ENCODE results near the gene FUT7. TPM values are rescaled to one million over a fixed set of nuclear protein-coding genes. Genes with fewer than 3 reads are reported as not detected.

Gene FUT7
- total RNA-seq, 1 experiment from 2014 or later: not detected

GRCh38 chr9:137035937-137036336 is 4.0 kb upstream of the FUT7 start:
- Histone ChIP-seq H3K4me3 (replicated peaks in 1 of 2; ENCODE audit: low read depth in 1 of 2, low read length in 2 of 2) (no peak overlapping the region), H2AFZ (ENCODE audit: low read depth, low read length, poor library complexity, severe bottlenecking) (no peak overlapping the region), H3K4me1 (ENCODE audit: control insufficient read depth in 1 of 2, insufficient read depth in 2 of 2, low read length in 2 of 2) (peaks cover 9 to 20% of the 10 kb centered on the region in 2 experiments; a peak in 3 of 4 replicates), H3K27me3 (ENCODE audit: insufficient read depth, low read length) (no peaks in the 10 kb centered on the region), H3K9me2 (ENCODE audit: insufficient read depth) (no peaks in the 10 kb centered on the region), H3K27ac (ENCODE audit: low read depth, low read length) (no peak overlapping the region; the same call in 1 of the 2 replicates), H3K36me3 (ENCODE audit: control insufficient read depth in 1 of 2, insufficient read depth in 2 of 2, low read length in 2 of 2) (peaks cover 3 to 7% of the 10 kb centered on the region in 2 experiments; a peak in 2 of 4 replicates), H3K79me2 (ENCODE audit: insufficient read depth, low read length) (no peaks in the 10 kb centered on the region), H3K9me3 (ENCODE audit: control insufficient read depth in 1 of 2, insufficient read depth in 1 of 2, low read depth in 1 of 2, low read length in 2 of 2) (no peaks in the 10 kb centered on the region), H3K9ac (ENCODE audit: low read length) (no peak overlapping the region), H4K20me1 (ENCODE audit: insufficient read depth) (no peaks in the 10 kb centered on the region), H3K4me2 (ENCODE audit: low read length) (no peak overlapping the region)
- intact Hi-C loops (cut with micrococcal nuclease): loop anchor here (1.0 to 5.0 kb wide), 3 partner anchors 88 to 249 kb away; partner anchors contain the start of gene AJM1
- ChIA-PET POLR2A (interaction anchor here (1.4 kb wide), 1 partner anchor 88 kb away, joined by 9 read pairs; no protein-coding TSS in a partner anchor), RAD21 (ENCODE audit: low non-redundant PET in 1 of 2, low total read pairs in 2 of 2, uncharacterized antibody in 2 of 2, unreplicated experiment in 2 of 2) (interaction anchor here (1.5 to 1.9 kb wide), 2 partner anchors 88 kb away, joined by 21 to 25 read pairs; no protein-coding TSS in a partner anchor), CTCF (interaction anchor here (0.6 to 4.0 kb wide), 22 partner anchors 9 to 252 kb away, joined by 3 to 109 read pairs (median 6); partner anchors contain the start of genes AJM1, MAN1B1, NPDC1 and SAPCD2)
- DNase-seq (ENCODE audit: low read depth, low spot score): no peak
- no peak for TF ChIP-seq RAD21 (IDR thresholded peaks at IDR 0.05; ENCODE audit: low read depth)
- TF ChIP-seq ZBTB33 (IDR thresholded peaks at IDR 0.05; ENCODE audit: extremely low read depth, insufficient replicate concordance, low read length): no peak
- TF ChIP-seq POLR2A (IDR thresholded peaks at IDR 0.05; ENCODE audit: borderline replicate concordance, extremely low read depth, insufficient read depth, insufficient read length): no peak
- no peak for ATAC-seq
- BruUV-seq (replicated peaks): no TSS peak

GRCh38 chr9:137035507-137035834 is 3.6 kb upstream of the FUT7 start:
- no peaks in the 10 kb centered on the region for H3K9me2 ChIP-seq (ENCODE audit: insufficient read depth)
- peak; percentile 43 for ATAC-seq
- H3K9ac ChIP-seq (ENCODE audit: low read length): no peak overlapping the region
- ChIA-PET POLR2A (interaction anchor here (1.4 kb wide), 1 partner anchor 88 kb away, joined by 9 read pairs; no protein-coding TSS in a partner anchor), CTCF (interaction anchor here (0.6 to 4.0 kb wide), 30 partner anchors 9 to 252 kb away, joined by 3 to 109 read pairs (median 4); partner anchors contain the start of genes AJM1, C8G, MAN1B1 and NPDC1), RAD21 (ENCODE audit: low non-redundant PET in 1 of 2, low total read pairs in 2 of 2, uncharacterized antibody in 2 of 2, unreplicated experiment in 2 of 2) (interaction anchor here (0.9 to 1.9 kb wide), 5 partner anchors 11 to 277 kb away, joined by 3 to 25 read pairs (median 3); partner anchors contain the start of gene LCN8 (in 1 of the 2))
- no peak overlapping the region for H3K4me3 ChIP-seq (replicated peaks in 1 of 2; ENCODE audit: low read depth in 1 of 2, low read length in 2 of 2)
- no peaks in the 10 kb centered on the region for H3K79me2 ChIP-seq (ENCODE audit: insufficient read depth, low read length)
- no peak overlapping the region; the same call in 1 of the 2 replicates for H3K27ac ChIP-seq (ENCODE audit: low read depth, low read length)
- intact Hi-C loops (cut with micrococcal nuclease): loop anchor here (1.0 to 5.0 kb wide), 3 partner anchors 87 to 248 kb away; partner anchors contain the start of gene AJM1
- no peak overlapping the region for H2AFZ ChIP-seq (ENCODE audit: low read depth, low read length, poor library complexity, severe bottlenecking)
- H3K9me3 ChIP-seq (ENCODE audit: control insufficient read depth in 1 of 2, insufficient read depth in 1 of 2, low read depth in 1 of 2, low read length in 2 of 2): no peaks in the 10 kb centered on the region
- DNase-seq (ENCODE audit: low read depth, low spot score): no peak
- H4K20me1 ChIP-seq (ENCODE audit: insufficient read depth): no peaks in the 10 kb centered on the region
- H3K4me2 ChIP-seq (ENCODE audit: low read length): peak overlapping the region; percentile 70; the same call in 1 of the 2 replicates
- no TSS peak for BruUV-seq (replicated peaks)
- H3K4me1 ChIP-seq (ENCODE audit: control insufficient read depth in 1 of 2, insufficient read depth in 2 of 2, low read length in 2 of 2): peaks cover 9 to 20% of the 10 kb centered on the region in 2 experiments; a peak in 3 of 4 replicates
- H3K27me3 ChIP-seq (ENCODE audit: insufficient read depth, low read length): no peaks in the 10 kb centered on the region
- H3K36me3 ChIP-seq (ENCODE audit: control insufficient read depth in 1 of 2, insufficient read depth in 2 of 2, low read length in 2 of 2): peaks cover 3 to 7% of the 10 kb centered on the region in 2 experiments; a peak in 2 of 4 replicates
- TF ChIP-seq CTCF (IDR thresholded peaks at IDR 0.05 in 2 of 3, conservative IDR thresholded peaks at IDR 0.05 in 1 of 3; ENCODE audit: borderline replicate concordance in 1 of 3, insufficient read depth in 1 of 3, low read depth in 2 of 3, low read length in 2 of 3) (0 out of 6 replicates have a peak, but pooled peaks of 1 of the 3 experiments have one; percentile 2), POLR2AphosphoS5 (IDR thresholded peaks at IDR 0.05; ENCODE audit: low read depth, low read length) (peak; percentile 5; the same call in 1 of the 2 replicates), ATF3 (IDR thresholded peaks at IDR 0.05) (no peak), REST (IDR thresholded peaks at IDR 0.05; ENCODE audit: low read depth) (no peak), SIN3A (IDR thresholded peaks at IDR 0.05; ENCODE audit: low read depth) (no peak), SRF (IDR thresholded peaks at IDR 0.05; ENCODE audit: low read depth) (no peak), EGR1 (IDR thresholded peaks at IDR 0.05; ENCODE audit: low read depth) (no peak)
